Activated CD4-positive, CD25-positive, alpha-beta regulatory T cell treated with anti-CD3 and anti-CD28 coated beads, Interleukin-2, amount 50 U/mL, for 24 hours (primary cell): ENCODE results near the gene AGPAT4.
"Not testable (repeated sequence)": the region's sequence is repeated elsewhere in the genome, so short reads cannot be mapped to it uniquely, and the experiment has no call there.

Experiments used
- ATAC-seq, 2 donors: fragments of 150-1000 bp; cut with Tn5 transposase; one replicate each; pipeline ENCODE4 v1.10.0; 2021; ENCODE audit warnings: mild to moderate bottlenecking in 1 of 2, moderate library complexity in 1 of 2

AGPAT4 gene

DNA sequence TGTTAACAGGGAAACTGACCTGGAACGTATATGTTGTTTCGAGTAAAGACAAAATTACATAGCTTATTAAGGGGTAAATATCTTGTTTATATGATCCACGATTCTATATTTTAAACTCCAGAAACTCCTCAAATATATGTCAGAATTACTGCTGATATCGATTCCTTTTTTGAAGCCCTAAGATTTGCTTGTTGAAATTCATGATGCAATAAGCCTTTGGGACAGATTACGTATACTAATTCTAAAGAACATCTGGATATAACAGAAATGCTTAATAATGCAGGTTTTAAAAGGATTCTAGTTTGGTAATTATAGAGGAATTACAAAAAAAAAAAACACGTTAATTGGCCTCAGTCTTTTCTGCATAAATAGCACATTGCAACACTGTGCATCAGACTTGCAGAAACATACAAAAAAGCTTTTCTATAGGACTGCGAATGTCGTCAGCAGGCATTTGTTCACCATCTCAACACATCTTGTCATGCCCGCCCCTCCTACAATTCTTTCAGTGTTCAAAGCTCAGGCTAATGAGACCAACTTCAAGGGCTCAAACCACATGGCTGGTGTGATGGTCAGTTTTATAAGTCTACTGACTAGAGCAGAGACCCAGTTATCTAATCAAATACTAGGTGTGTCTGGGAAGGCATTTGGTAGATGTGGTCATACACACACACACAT, 74.9 kb downstream of the AGPAT4 start:
- ATAC-seq = no peak

- ATAC-seq = no peak
Observed at GRCh38 chr6:161198176-161198575, 75.7 kb downstream of the AGPAT4 start.

GRCh38 chr6:161195386-161195785, 78.5 kb downstream of the AGPAT4 start:
- ATAC-seq = no peak

GRCh38 chr6:161194374-161194773, 79.5 kb downstream of the AGPAT4 start:
- no peak for ATAC-seq

- ATAC-seq = no peak
Observed at GRCh38 chr6:161192636-161193411, 81.0 kb downstream of the AGPAT4 start.

GRCh38 chr6:161191671-161192070, 82.2 kb downstream of the AGPAT4 start:
- ATAC-seq = no peak

DNA sequence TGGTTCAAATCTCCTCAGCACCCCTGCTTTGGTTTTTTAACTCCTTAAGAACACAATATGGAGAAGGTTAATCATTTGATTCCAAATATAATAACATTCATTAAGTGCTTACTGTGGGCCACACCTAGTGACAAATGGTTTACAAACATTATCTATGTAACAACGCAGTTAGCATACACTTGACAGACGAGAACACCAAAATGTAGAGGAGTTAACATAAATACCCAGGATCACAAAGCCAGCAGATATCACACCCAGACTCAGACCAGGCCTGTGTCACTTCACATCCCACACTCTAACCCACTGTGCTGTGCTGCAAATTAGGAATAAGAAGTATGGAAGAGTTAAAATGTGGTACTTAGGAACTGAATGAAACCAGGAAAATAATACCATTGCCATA, 82.9 kb downstream of the AGPAT4 start:
- ATAC-seq = no peak

DNA sequence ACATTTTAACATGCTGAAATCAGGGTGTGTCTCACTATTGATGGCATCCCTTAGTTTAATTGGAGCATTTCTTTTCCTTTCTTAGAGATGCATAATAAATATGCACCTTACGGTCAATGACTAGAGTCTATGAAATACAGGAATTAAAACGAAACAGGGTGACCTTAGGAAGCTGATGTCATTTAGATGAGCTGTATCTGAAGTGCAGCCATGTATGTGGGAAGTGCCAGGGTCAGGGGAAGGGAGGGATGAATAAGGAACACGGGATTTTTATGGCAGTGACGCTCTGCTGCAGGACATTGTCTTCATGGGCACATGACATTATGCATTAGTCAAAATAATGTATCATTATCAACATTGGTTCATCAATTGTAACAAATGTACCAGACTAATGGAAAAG, 84.0 kb downstream of the AGPAT4 start:
- ATAC-seq = no peak

DNA sequence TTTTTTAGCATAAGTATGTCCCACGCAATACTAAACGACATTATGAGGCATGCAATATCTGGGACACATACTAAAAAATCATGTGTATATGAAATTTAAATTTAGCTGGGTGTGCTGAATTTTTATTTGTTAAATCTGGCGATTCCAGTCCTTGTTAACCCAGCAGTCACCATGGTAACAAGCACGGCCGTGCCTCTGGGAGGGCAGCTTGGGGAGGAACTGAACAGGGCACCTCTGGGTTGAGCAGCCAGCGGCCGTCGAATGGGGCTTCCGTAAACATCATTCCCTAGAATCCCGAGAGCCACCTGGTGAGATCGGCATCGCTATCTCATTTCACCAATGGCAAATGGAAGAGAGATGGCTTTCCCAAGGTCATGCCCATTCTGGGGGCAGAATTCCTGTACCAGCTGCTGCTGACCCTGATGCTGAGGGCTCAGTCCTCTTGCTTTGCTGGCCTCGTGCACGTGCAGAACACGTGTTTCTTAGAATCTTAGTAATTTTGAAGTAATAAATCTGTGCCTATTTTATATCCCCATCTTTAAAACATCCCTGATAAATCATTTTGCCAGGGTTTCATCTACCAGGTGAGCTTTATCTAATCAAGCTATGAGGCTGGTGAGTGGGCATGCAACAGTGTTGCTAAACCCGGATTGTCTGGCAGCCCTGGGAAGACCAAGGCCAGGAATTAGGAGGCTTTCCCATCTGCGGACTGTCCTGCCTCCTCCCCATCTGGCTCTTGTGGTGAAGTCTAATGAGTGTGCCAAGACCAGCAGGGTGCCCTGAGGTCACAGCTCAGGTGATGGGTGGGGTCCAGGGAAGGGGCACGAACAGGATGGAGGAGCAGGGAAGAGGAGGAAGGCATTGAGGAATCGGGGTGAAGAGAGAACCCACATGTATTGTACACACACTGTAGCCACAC, 85.1 kb downstream of the AGPAT4 start:
- ATAC-seq = no peak

DNA sequence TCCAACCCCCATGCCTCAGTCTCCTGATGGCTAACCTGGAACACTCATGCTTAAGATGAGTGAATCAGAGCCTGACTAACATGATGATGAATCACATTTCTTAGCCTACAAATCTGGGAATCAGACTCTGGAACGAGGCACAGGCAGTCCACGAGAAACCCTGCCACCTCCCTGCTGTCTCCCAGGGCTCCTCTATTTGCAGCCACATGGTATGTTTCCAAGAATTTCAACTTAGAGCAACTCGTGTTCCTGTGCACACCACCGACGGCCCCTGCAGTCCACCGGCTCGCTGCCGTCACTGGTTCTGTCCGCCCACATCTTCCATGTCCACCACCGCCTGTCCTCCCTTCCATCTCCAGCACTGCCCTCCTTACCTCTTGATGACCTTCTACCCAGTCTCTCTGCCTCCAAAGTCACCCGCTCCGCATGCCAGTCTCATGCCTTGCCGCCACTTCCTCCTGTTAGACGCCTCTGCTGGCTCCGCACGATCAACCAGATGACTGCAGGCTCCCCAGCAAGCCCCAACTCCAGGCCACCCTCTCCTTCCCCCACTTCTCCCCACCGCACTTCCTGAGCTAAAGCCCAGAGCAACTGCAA, 87.6 kb downstream of the AGPAT4 start:
- ATAC-seq = no peak

- no peak for ATAC-seq
Observed at GRCh38 chr6:161181121-161181520, 92.7 kb downstream of the AGPAT4 start.

DNA sequence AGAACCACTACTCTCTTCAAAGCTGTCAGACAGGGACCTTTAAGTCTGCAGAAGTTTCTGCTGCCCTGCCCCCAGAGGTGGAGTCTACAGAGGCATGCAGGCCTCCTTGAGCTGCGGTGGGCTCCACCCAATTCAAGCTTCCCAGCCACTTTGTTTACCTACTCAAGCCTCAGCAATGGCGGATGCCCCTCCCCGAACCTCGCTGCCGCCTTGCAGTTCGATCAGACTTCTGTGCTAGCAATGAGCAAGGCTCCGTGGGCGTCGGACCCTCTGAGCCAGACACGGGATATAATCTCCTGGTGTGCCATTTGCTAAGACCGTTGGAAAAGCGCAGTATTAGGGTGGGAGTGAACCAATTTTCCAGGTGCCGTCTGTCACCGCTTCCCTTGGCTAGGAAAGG, 95.7 kb downstream of the AGPAT4 start:
- ATAC-seq = not testable (repeated sequence)

GRCh38 chr6:161176428-161176827, 97.4 kb downstream of the AGPAT4 start:
- ATAC-seq = not testable (repeated sequence)

- ATAC-seq = not testable (repeated sequence)
Observed at GRCh38 chr6:161172769-161173168, 101.1 kb downstream of the AGPAT4 start.

DNA sequence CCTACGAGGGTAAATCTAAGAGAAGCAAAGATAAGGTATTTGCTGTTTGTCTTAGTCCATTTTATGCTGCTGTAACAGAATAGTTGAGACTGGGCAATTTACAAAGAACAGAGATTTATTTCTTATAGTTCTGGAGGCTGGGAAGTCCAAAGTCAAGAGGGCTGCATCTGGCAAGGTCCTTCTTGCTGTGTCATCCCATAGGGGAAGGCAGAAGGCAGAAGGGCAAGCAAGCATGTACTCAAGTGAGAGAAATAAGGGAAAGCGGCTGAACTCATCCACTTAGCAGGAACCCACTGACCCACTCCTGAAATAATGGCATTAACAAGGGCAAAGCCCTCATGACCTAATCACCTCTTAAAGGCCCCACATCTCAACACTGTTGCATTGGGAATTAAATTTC, 102.7 kb downstream of the AGPAT4 start:
- no peak for ATAC-seq

GRCh38 chr6:161169696-161170095, 104.2 kb downstream of the AGPAT4 start:
- ATAC-seq = no peak

DNA sequence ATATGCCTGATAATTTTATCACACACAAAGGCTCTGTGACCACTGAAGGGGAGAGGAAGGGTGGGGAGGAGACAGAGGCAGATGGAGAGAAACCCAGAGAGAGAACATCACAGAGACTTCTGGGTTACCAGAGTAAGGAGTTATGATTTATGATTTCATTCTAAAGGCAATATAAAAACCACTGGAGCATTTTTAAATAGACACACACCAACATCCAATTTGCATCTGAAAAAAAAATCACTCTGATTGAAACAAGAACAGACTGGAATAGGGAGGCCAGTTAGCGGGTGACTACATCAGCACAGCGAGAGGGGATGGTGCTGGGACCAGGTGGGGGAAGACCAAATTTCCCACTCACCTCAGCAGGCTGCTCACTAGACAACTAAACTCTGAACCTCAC, 104.8 kb downstream of the AGPAT4 start:
- ATAC-seq = no peak

DNA sequence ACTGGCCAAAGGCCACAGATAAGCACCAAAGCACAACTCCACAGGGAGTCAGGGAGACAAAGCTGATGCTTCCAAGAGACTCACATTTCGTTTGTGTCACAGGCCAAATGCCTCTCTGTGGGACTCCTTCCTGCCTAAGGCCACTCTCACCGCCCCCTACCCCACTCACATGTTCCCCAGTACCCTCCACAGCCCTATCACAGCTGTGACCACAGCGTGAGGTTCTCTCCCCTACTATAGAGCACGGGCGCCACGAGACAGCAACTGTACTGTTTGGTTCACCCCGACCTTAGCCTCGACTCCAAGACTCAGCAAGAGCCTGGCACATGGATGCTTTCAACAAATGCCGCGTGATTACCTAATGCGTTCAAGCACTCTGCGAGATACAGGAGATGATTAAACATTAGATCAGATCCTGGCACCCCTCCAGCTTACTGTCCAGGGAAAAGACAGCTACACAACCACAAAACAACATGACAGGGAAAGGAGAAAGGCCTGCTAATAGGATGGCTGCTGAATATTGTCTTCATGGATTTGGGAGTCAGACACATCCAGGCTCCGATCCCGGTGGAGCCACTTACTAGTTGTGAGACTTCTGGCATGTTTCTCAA, 105.5 kb downstream of the AGPAT4 start:
- no peak for ATAC-seq

- ATAC-seq = no peak
Observed at GRCh38 chr6:161166677-161167076, 107.2 kb downstream of the AGPAT4 start.

- no peak for ATAC-seq
Observed at GRCh38 chr6:161166176-161166575, 107.7 kb downstream of the AGPAT4 start.

GRCh38 chr6:161164182-161164625, 109.7 kb downstream of the AGPAT4 start:
- ATAC-seq = no peak

- no peak for ATAC-seq
Observed at GRCh38 chr6:161163466-161164181, 110.2 kb downstream of the AGPAT4 start.
